Trophoblast cell (in vitro differentiated cells and primary cell): ENCODE measurements around the gene CDH22.

ENCODE experiments used
- DNase-seq, 2 donors: peaks; one replicate each; pipeline ENCODE4 v3.0.0-alpha.2; 2016
- H2AFZ ChIP-seq: 2 replicates; pipeline ENCODE4 v1.6.1; 2013; ENCODE audit warnings: low read length, moderate library complexity, mild to moderate bottlenecking; ENCODE audit not compliant: insufficient read depth, poor library complexity
- H2AK5ac ChIP-seq: 2 replicates; pipeline ENCODE4 v1.6.1; 2013; ENCODE audit warnings: mild to moderate bottlenecking, low read length
- H2BK120ac ChIP-seq: 2 replicates; pipeline ENCODE4 v1.6.1; 2013; ENCODE audit warnings: low read length, mild to moderate bottlenecking, moderate library complexity; ENCODE audit not compliant: insufficient read depth, poor library complexity
- H2BK12ac ChIP-seq: 2 replicates; pipeline ENCODE4 v1.6.1; 2013; ENCODE audit warnings: mild to moderate bottlenecking, low read length, moderate library complexity
- H2BK5ac ChIP-seq: 2 replicates; pipeline ENCODE4 v1.6.1; 2013; ENCODE audit warnings: low read length, low read depth, moderate library complexity, mild to moderate bottlenecking; ENCODE audit not compliant: poor library complexity
- H3K14ac ChIP-seq: 2 replicates; pipeline ENCODE4 v1.6.1; 2013; ENCODE audit warnings: mild to moderate bottlenecking, low read length
- H3K18ac ChIP-seq: 2 replicates; pipeline ENCODE4 v1.6.1; 2013; ENCODE audit warnings: mild to moderate bottlenecking, low read length
- H3K23ac ChIP-seq: 2 replicates; pipeline ENCODE4 v1.6.1; 2013; ENCODE audit warnings: low read length
- H3K27ac ChIP-seq: 2 replicates; pipeline ENCODE4 v1.5.1; 2013; ENCODE audit warnings: low read depth, mild to moderate bottlenecking, inconsistent platforms, low read length, moderate library complexity
- H3K27me3 ChIP-seq: 2 replicates; pipeline ENCODE4 v1.6.1; 2013; ENCODE audit warnings: inconsistent platforms, mild to moderate bottlenecking, low read length, moderate library complexity; ENCODE audit not compliant: insufficient read depth
- H3K36me3 ChIP-seq, 2 experiments: 1 replicate in 1 of 2; 2 replicates in 1 of 2; pipeline ENCODE4 v1.6.1; 2013; ENCODE audit warnings: low read length in 2 of 2, mild to moderate bottlenecking in 2 of 2, moderate library complexity in 1 of 2; ENCODE audit not compliant: insufficient read depth in 2 of 2, control insufficient read depth in 1 of 2
- H3K4ac ChIP-seq: 2 replicates; pipeline ENCODE4 v1.6.1; 2013; ENCODE audit warnings: low read depth, mild to moderate bottlenecking, low read length, moderate library complexity
- H3K4me1 ChIP-seq, 2 experiments: 1 replicate in 1 of 2; 2 replicates in 1 of 2; pipeline ENCODE4 v1.6.1; 2013; ENCODE audit warnings: low read length in 2 of 2, mild to moderate bottlenecking in 2 of 2, moderate library complexity in 1 of 2; ENCODE audit not compliant: insufficient read depth in 2 of 2, control insufficient read depth in 1 of 2
- H3K4me2 ChIP-seq: 2 replicates; pipeline ENCODE4 v1.6.1; 2013; ENCODE audit warnings: inconsistent platforms, mild to moderate bottlenecking, low read length, moderate library complexity
- H3K4me3 ChIP-seq: 2 replicates; pipeline ENCODE4 v1.5.1; 2013; ENCODE audit warnings: mild to moderate bottlenecking, low read depth, low read length, inconsistent platforms
- H3K79me1 ChIP-seq: one replicate; pipeline ENCODE4 v1.6.1; 2013; ENCODE audit warnings: low read length
- H3K79me2 ChIP-seq: 2 replicates; pipeline ENCODE4 v1.6.1; 2013; ENCODE audit warnings: low read length, mild to moderate bottlenecking; ENCODE audit not compliant: control insufficient read depth, insufficient read depth, poor library complexity
- H3K9ac ChIP-seq: 2 replicates; pipeline ENCODE4 v1.6.1; 2013; ENCODE audit warnings: mild to moderate bottlenecking, low read length
- H3K9me3 ChIP-seq: 2 replicates; pipeline ENCODE4 v1.6.1; 2013; ENCODE audit warnings: low read depth, mild to moderate bottlenecking, control low read depth, inconsistent platforms, low read length; ENCODE audit not compliant: insufficient read depth
- H4K12ac ChIP-seq: 2 replicates; pipeline ENCODE4 v1.6.1; 2013; ENCODE audit warnings: low read depth, mild to moderate bottlenecking, low read length, moderate library complexity
- H4K8ac ChIP-seq: 2 replicates; pipeline ENCODE4 v1.6.1; 2013; ENCODE audit warnings: low read depth, mild to moderate bottlenecking, low read length, moderate library complexity
- H4K91ac ChIP-seq: one replicate; pipeline ENCODE4 v1.6.1; 2013; ENCODE audit warnings: low read depth, mild to moderate bottlenecking, low read length, moderate library complexity
- WGBS: extraction: QIAGEN DNeasy Blood & Tissue Kit; methylation state at CpG from one replicate; pipeline ENCODE4 v1.1.7; 2013; ENCODE audit warnings: missing lambda C conversion rate; ENCODE audit not compliant: insufficient read length, insufficient coverage; ENCODE audit errors: extremely low coverage; 5-methylcytosine and 5-hydroxymethylcytosine counted together

Gene CDH22

GRCh38 chr20:46207793-46208192 lies 100.5 kb downstream of the CDH22 start:
- Histone ChIP-seq H3K23ac (no peak overlapping the region), H3K36me3 (no peaks in the 10 kb centered on the region), H3K4ac (no peak overlapping the region), H2BK12ac (no peak overlapping the region), H2AK5ac (no peak overlapping the region), H3K9ac (no peak overlapping the region), H3K79me1 (no peaks in the 10 kb centered on the region), H3K4me2 (no peak overlapping the region), H3K18ac (no peak overlapping the region), H4K8ac (no peak overlapping the region), H3K4me1 (peaks cover 0 to 2% of the 10 kb centered on the region in 2 experiments), H3K14ac (no peak overlapping the region), H2BK5ac (no peak overlapping the region), H4K91ac (no peak overlapping the region), H3K9me3 (peaks cover under 1% of the 10 kb centered on the region), H2BK120ac (no peak overlapping the region), H4K12ac (no peak overlapping the region), H3K27me3 (no peaks in the 10 kb centered on the region), H3K79me2 (no peaks in the 10 kb centered on the region), H3K4me3 (no peak overlapping the region), H3K27ac (no peak overlapping the region), H2AFZ (no peak overlapping the region)
- WGBS: no CpG with 5 or more reads among the region's 2 CpGs
- DNase-seq: no peak

GRCh38 chr20:46206992-46207549 lies 101.2 kb downstream of the CDH22 start:
- Histone ChIP-seq H3K4me2 (no peak overlapping the region), H3K14ac (no peak overlapping the region), H2BK120ac (no peak overlapping the region), H3K4me1 (peaks cover 0 to 2% of the 10 kb centered on the region in 2 experiments), H4K12ac (no peak overlapping the region), H3K4me3 (no peak overlapping the region), H3K27me3 (no peaks in the 10 kb centered on the region), H3K9me3 (no peaks in the 10 kb centered on the region), H3K9ac (no peak overlapping the region), H3K27ac (no peak overlapping the region), H4K8ac (no peak overlapping the region), H3K79me2 (no peaks in the 10 kb centered on the region), H3K18ac (no peak overlapping the region), H2BK12ac (no peak overlapping the region), H4K91ac (no peak overlapping the region), H2AK5ac (no peak overlapping the region), H2BK5ac (no peak overlapping the region), H3K4ac (no peak overlapping the region), H3K36me3 (no peaks in the 10 kb centered on the region), H3K23ac (no peak overlapping the region), H2AFZ (no peak overlapping the region), H3K79me1 (no peaks in the 10 kb centered on the region)
- no CpG with 5 or more reads among the region's 6 CpGs for WGBS
- no peak for DNase-seq

- Histone ChIP-seq H3K27me3 (no peaks in the 10 kb centered on the region), H2BK5ac (no peak overlapping the region)
Observed at GRCh38 chr20:46206025-46206424, 102.3 kb downstream of the CDH22 start.

GRCh38 chr20:46205349-46205748 lies 102.9 kb downstream of the CDH22 start:
- Histone ChIP-seq H4K12ac (no peak overlapping the region), H3K4me2 (no peak overlapping the region), H2AK5ac (no peak overlapping the region), H4K91ac (no peak overlapping the region), H3K4me1 (peaks cover 0 to 2% of the 10 kb centered on the region in 2 experiments), H3K27ac (no peak overlapping the region), H3K36me3 (no peaks in the 10 kb centered on the region), H2BK120ac (no peak overlapping the region), H3K18ac (no peak overlapping the region), H3K79me1 (no peaks in the 10 kb centered on the region), H3K79me2 (no peaks in the 10 kb centered on the region), H2BK5ac (no peak overlapping the region), H2BK12ac (no peak overlapping the region), H3K4me3 (no peak overlapping the region), H3K27me3 (no peaks in the 10 kb centered on the region), H3K14ac (no peak overlapping the region), H3K4ac (no peak overlapping the region), H3K23ac (no peak overlapping the region), H4K8ac (no peak overlapping the region), H2AFZ (no peak overlapping the region), H3K9ac (no peak overlapping the region), H3K9me3 (no peaks in the 10 kb centered on the region)
- DNase-seq: no peak
- no CpG with 5 or more reads among the region's 3 CpGs for WGBS

More at GRCh38 chr20:46206025-46206424, 102.3 kb downstream of the CDH22 start:
- Histone ChIP-seq H4K91ac (no peak overlapping the region), H3K4me3 (no peak overlapping the region), H2BK120ac (no peak overlapping the region), H3K9ac (no peak overlapping the region), H4K12ac (no peak overlapping the region), H3K36me3 (no peaks in the 10 kb centered on the region), H2BK12ac (no peak overlapping the region), H3K27ac (no peak overlapping the region), H3K18ac (no peak overlapping the region), H3K23ac (no peak overlapping the region), H3K9me3 (no peaks in the 10 kb centered on the region), H2AK5ac (no peak overlapping the region), H3K79me2 (no peaks in the 10 kb centered on the region), H3K79me1 (no peaks in the 10 kb centered on the region), H2AFZ (no peak overlapping the region), H3K4ac (no peak overlapping the region), H3K4me2 (no peak overlapping the region), H3K14ac (no peak overlapping the region), H3K4me1 (peaks cover 0 to 2% of the 10 kb centered on the region in 2 experiments), H4K8ac (no peak overlapping the region)
- peak in 1 of 2 donors; percentile 42 for DNase-seq
- WGBS: no CpG with 5 or more reads among the region's 5 CpGs
